PC-3 (cell line): ENCODE measurements around the gene FCRL6. TPM values are rescaled to one million over a fixed set of nuclear protein-coding genes. Genes with fewer than 3 reads are reported as not detected.

Experiments
- ATAC-seq: fragments of 200-7000 bp; cut with Tn5 transposase; 2 replicates; pipeline ENCODE4 v1.9.1; 2020; ENCODE audit warnings: mild to moderate bottlenecking, moderate library complexity
- BruUV-seq: library from RNA; stranded (reverse); fragments of 400-500 nt; replicated peaks from 2 replicates; lab custom pipeline; 2021; lab: Mats Ljungman, UMichigan
- CTCF ChIA-PET: fragments of 300-600 bp; sonication (Branson Sonifier 250); formaldehyde crosslinking; loops from one replicate; lab custom pipeline; 2022; ENCODE audit warnings: antibody characterized with exemption; lab: Charles Lee
- POLR2A ChIA-PET: fragments of 300-600 bp; sonication (Branson Sonifier 250); formaldehyde crosslinking; loops from one replicate; lab custom pipeline; 2022; ENCODE audit warnings: antibody characterized with exemption; ENCODE audit not compliant: unreplicated experiment; lab: Charles Lee
- DNase-seq: peaks from one replicate; pipeline ENCODE4 v3.0.0-alpha.2; 2015
- H2AFZ ChIP-seq: fragments of 300-600 bp; sonication (generic); 2 replicates; pipeline ENCODE4 v1.6.0; 2016; ENCODE audit warnings: antibody characterized with exemption, low read length
- H3F3A ChIP-seq: fragments of 300-600 bp; sonication (generic); one replicate; pipeline ENCODE4 v1.6.0; 2017; ENCODE audit warnings: antibody characterized with exemption, low read length, control low read depth, mild to moderate bottlenecking; ENCODE audit not compliant: unreplicated experiment
- H3K27ac ChIP-seq: fragments of 300-600 bp; sonication (generic); 2 replicates; pipeline ENCODE4 v1.5.1; 2016; ENCODE audit warnings: mild to moderate bottlenecking, low read length
- H3K27me3 ChIP-seq: fragments of 300-600 bp; sonication (generic); 2 replicates; pipeline ENCODE4 v1.6.1; 2016; ENCODE audit warnings: low read length, mixed read lengths
- H3K36me3 ChIP-seq: fragments of 300-600 bp; sonication (generic); 2 replicates; pipeline ENCODE4 v1.6.1; 2016; ENCODE audit warnings: low read depth, mixed run types, low read length, mixed read lengths
- H3K4me1 ChIP-seq: fragments of 300-600 bp; sonication (generic); 2 replicates; pipeline ENCODE4 v1.5.1; 2016; ENCODE audit warnings: low read length; ENCODE audit not compliant: insufficient read depth
- H3K4me2 ChIP-seq: fragments of 300-600 bp; sonication (generic); 2 replicates; pipeline ENCODE4 v1.6.0; 2016; ENCODE audit warnings: low read length
- H3K4me3 ChIP-seq: fragments of 300-600 bp; sonication (generic); 2 replicates; pipeline ENCODE4 v1.5.1; 2016; ENCODE audit warnings: mild to moderate bottlenecking, low read length, mixed read lengths
- H3K79me2 ChIP-seq: fragments of 300-600 bp; sonication (generic); 2 replicates; pipeline ENCODE4 v1.6.1; 2017; ENCODE audit warnings: low read length, mixed read lengths
- H3K9ac ChIP-seq: fragments of 300-600 bp; sonication (generic); 2 replicates; pipeline ENCODE4 v1.6.0; 2016; ENCODE audit warnings: mild to moderate bottlenecking, low read length
- H3K9me2 ChIP-seq: fragments of 300-600 bp; sonication (generic); replicated peaks from 2 replicates; pipeline ENCODE4 v1.6.1; 2016; ENCODE audit warnings: mixed run types, low read length, mixed read lengths
- H3K9me3 ChIP-seq: fragments of 300-600 bp; sonication (generic); 2 replicates; pipeline ENCODE4 v1.6.1; 2016; ENCODE audit warnings: low read length, mixed read lengths
- H4K20me1 ChIP-seq: fragments of 300-600 bp; sonication (generic); 2 replicates; pipeline ENCODE4 v1.6.1; 2016; ENCODE audit warnings: low read length, mixed read lengths
- EZH2 ChIP-seq: fragments of 300-600 bp; sonication (generic); IDR thresholded peaks from one replicate; pipeline ENCODE4 v1.6.1; 2017; ENCODE audit warnings: antibody characterized with exemption, mild to moderate bottlenecking, low read length; ENCODE audit not compliant: unreplicated experiment
- EZH2phosphoT487 ChIP-seq: fragments of 300-600 bp; sonication (generic); IDR thresholded peaks from 2 replicates; pipeline ENCODE4 v1.6.1; 2018; ENCODE audit warnings: mild to moderate bottlenecking, antibody characterized with exemption, low read length, borderline replicate concordance
- intact Hi-C: fragments of 100-400 bp; cut with micrococcal nuclease; formaldehyde crosslinking; loops from 2 replicates; pipeline ENCODE4 v1.9.0; 2023
- total RNA-seq: library from RNA; depleted of rRNA; stranded (reverse); fragments of >200 nt; gene quantifications from 2 replicates; pipeline ENCODE4 v1.2.3, GENCODE V29; 2014
- TF ChIP-seq, protein P1 (sequence below): fragments of 300-600 bp; sonication (generic); conservative IDR thresholded peaks from 2 replicates; pipeline ENCODE4 v1.5.1; 2017; ENCODE audit warnings: antibody characterized with exemption, low read depth, mild to moderate bottlenecking, low read length

FCRL6 gene
- total RNA-seq, 1 experiment from 2014 or later: not detected

DNA sequence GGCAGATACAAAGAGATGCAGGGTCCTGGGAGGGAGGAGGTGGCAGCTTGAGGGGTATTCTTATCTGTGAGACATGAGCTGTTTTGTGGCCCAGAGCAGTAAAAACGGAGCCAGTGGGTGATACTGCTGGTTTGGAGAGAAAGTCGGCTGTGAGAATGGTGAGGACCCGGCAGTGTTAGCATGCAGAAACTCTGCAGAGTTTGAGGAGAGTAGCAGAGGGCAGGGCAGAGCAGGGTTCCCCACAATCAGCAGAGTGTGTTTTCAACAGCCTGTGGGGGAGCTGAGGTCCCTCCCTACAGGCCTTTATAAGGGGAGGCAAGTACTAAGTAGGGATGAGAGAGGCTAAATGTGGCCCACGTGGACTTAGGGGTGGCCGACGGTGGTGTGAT is 24.9 kb downstream of the FCRL6 start:
- Histone ChIP-seq H3K27ac (no peak overlapping the region), H3K4me2 (no peak overlapping the region), H3K27me3 (no peaks in the 10 kb centered on the region), H3K9ac (no peak overlapping the region), H3K79me2 (no peaks in the 10 kb centered on the region), H2AFZ (no peak overlapping the region), H3K4me3 (no peak overlapping the region), H3K4me1 (no peaks in the 10 kb centered on the region), H3K36me3 (no peaks in the 10 kb centered on the region), H3K9me2 (no peaks in the 10 kb centered on the region), H3F3A (no peaks in the 10 kb centered on the region), H4K20me1 (no peaks in the 10 kb centered on the region), H3K9me3 (no peaks in the 10 kb centered on the region)
- TF ChIP-seq, protein P1, sequence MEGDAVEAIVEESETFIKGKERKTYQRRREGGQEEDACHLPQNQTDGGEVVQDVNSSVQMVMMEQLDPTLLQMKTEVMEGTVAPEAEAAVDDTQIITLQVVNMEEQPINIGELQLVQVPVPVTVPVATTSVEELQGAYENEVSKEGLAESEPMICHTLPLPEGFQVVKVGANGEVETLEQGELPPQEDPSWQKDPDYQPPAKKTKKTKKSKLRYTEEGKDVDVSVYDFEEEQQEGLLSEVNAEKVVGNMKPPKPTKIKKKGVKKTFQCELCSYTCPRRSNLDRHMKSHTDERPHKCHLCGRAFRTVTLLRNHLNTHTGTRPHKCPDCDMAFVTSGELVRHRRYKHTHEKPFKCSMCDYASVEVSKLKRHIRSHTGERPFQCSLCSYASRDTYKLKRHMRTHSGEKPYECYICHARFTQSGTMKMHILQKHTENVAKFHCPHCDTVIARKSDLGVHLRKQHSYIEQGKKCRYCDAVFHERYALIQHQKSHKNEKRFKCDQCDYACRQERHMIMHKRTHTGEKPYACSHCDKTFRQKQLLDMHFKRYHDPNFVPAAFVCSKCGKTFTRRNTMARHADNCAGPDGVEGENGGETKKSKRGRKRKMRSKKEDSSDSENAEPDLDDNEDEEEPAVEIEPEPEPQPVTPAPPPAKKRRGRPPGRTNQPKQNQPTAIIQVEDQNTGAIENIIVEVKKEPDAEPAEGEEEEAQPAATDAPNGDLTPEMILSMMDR: no peak
- CTCF ChIA-PET: no interaction called here
- DNase-seq (no peak), ATAC-seq (no peak)
- POLR2A ChIA-PET: no interaction called here
- no TSS peak for BruUV-seq
- intact Hi-C loops: no loop called here

DNA sequence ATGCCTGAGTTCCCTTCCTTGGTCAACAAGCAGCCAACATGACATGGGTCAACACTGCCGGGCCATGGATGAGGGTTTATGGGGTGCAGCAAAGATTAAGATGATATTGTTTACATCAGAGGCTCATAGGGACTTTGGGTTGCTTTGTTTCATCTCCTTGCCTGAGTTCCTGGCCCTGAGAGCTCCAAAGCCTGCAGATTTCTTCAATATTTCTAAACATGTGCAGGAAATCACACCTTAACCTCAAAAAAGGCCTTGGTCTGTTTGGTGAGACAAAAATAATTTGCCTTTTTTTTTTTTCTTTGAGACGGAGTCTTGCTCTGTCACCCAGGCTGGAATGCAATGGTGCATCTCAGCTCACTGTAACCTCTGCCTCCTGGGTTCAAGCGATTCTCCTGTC is 25.4 kb downstream of the FCRL6 start:
- H3K27me3 ChIP-seq: no peaks in the 10 kb centered on the region
- no peak for DNase-seq
- no peak overlapping the region for H3K4me3 ChIP-seq
- POLR2A ChIA-PET: no interaction called here
- no peak for ATAC-seq
- H3K9me3 ChIP-seq: no peaks in the 10 kb centered on the region
- no peaks in the 10 kb centered on the region for H3K79me2 ChIP-seq
- H3K36me3 ChIP-seq: no peaks in the 10 kb centered on the region
- TF ChIP-seq EZH2 (no peak), EZH2phosphoT487 (no peak)
- TF ChIP-seq, protein P1: no peak
- H3K9ac ChIP-seq: no peak overlapping the region
- no peak overlapping the region for H2AFZ ChIP-seq
- BruUV-seq: no TSS peak
- no peak overlapping the region for H3K4me2 ChIP-seq
- no peaks in the 10 kb centered on the region for H3K9me2 ChIP-seq
- H3K4me1 ChIP-seq: no peaks in the 10 kb centered on the region
- H3K27ac ChIP-seq: no peak overlapping the region
- CTCF ChIA-PET: no interaction called here
- no peaks in the 10 kb centered on the region for H4K20me1 ChIP-seq
- no peaks in the 10 kb centered on the region for H3F3A ChIP-seq
- intact Hi-C loops: no loop called here

DNA sequence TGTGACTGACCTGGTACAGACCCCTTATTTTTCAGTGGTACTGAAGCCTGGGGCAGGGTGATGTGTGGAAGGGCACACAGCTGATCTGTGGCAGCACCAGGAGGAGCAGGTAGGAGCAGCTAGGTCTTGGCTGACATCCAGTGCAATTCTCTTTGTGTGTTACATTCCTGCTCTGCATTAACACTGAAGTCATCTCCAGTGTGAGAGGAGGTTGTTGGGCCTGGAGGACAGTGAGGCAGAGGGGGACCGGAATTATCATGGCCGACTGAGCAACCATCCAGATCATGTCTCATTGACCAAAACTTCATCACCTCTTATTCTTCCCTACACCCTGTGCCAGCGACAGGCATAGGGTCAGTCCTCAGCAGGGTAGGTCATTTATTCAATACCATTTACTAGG is 26.0 kb downstream of the FCRL6 start:
- H3K27ac ChIP-seq: no peak overlapping the region
- BruUV-seq: no TSS peak
- POLR2A ChIA-PET: no interaction called here
- no peak overlapping the region for H3K9ac ChIP-seq
- no peak overlapping the region for H3K4me3 ChIP-seq
- no peak for ATAC-seq
- no peaks in the 10 kb centered on the region for H3K9me3 ChIP-seq
- H3K4me1 ChIP-seq: no peaks in the 10 kb centered on the region
- H3F3A ChIP-seq: no peaks in the 10 kb centered on the region
- H3K36me3 ChIP-seq: no peaks in the 10 kb centered on the region
- intact Hi-C loops: no loop called here
- no peaks in the 10 kb centered on the region for H3K27me3 ChIP-seq
- H3K4me2 ChIP-seq: no peak overlapping the region
- H3K9me2 ChIP-seq: no peaks in the 10 kb centered on the region
- peak; percentile 19 for DNase-seq
- no peaks in the 10 kb centered on the region for H4K20me1 ChIP-seq
- CTCF ChIA-PET: no interaction called here
- no peak for TF ChIP-seq EZH2phosphoT487
- no peak for TF ChIP-seq EZH2
- TF ChIP-seq, protein P1: no peak
- H3K79me2 ChIP-seq: no peaks in the 10 kb centered on the region
- no peak overlapping the region for H2AFZ ChIP-seq
